HG03066 (cell line): ENCODE results near the gene CTSC.

Experiments used
- ATAC-seq: cut with Tn5 transposase; IDR thresholded peaks from one replicate; pipeline ENCODE4 v1.9.1; 2021; ENCODE audit warnings: low read depth; ENCODE audit not compliant: unreplicated experiment

Gene CTSC

DNA sequence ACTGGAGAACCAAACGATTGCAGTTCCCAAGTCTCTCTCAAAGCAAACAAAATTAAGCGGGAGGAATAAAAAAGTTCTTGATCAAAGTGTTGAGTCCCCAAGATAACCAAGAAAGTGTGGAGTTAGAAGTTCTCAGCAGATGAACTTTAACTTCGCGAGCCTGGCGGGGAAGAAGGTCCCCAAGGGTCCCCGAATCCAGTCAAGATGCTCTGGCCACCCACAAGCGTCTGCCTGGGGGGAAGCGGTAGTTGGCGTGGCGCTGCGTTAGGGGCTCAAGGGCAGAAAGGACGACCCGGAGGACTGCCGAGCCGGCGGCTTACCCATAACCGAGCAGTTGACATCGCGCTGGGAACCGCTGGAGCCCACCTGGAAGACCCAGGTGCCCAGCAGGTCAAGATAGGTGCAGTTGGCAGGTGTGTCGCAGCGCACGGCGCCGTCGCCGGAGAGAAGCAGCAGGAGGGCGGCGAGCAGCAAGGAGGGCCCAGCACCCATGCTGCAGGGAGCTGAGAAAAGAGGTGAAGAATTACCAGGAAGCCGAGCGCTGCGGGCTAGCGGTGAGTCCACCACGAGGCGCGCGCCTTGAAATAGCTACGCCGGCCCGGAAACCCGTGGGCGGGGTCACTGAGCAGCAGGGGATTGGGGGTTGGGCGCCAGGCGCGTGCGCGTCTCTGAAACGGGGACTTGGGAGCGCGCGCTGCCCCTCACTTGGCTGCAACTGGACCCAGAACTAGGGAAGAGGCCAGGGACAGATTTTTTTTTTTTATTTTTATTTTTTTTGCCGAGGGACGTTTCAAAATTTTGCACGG is at the start of gene CTSC:
Gene CTSC (minus strand): TSS at position 556 of the 806 bp plus-strand sequence. CDS start 64 bp downstream, at position 492.
- peak; percentile 93 for ATAC-seq

DNA sequence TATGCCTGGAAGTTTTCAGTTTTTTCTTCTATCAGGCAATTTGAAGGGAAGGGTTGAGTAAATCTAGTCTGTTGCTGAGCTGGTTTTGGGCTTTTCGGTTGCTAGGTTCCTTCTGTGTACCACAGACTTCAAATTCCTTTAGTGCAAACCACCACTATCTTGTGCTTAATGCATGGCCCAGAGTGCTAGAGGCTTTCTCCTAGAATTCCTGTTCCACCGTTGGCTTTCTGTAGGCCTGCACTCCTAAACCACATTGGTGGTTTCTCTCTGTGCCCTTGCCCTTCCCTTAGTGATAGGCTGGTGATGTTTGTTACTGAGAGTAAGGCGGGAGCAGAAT is 47.1 kb upstream of the CTSC start:
- no peak for ATAC-seq

DNA sequence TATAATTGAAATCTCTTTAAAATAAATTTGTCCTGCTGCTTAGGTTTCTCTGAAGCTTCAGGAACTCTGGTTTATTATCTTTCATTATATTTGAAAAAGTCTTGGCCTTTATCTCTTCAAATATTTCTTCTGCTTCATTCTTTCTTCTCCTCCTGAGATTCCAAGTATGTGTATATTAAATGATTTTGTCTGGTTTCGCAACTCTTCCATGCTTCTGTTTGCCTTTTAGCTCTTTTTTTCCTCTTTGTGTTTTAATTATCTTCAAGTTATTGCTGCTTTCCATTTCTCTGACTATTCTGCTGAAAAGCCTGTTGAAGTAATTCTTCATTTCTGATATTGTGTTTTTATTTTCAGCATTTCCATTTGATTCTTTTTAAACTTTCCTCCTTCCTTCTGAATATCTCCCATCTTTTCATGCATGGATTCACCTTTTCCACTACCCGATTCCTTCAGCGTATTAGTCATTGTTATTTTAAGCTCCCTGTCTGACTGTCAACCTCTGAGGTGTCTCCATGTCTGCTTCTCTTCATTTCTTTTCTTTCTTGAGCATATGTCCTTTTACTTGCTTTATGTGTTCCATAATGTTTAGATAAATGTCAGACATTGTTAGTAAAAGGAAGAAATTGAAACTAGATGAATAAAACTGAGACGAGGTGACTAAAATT is 46.6 kb upstream of the CTSC start:
- no peak for ATAC-seq

DNA sequence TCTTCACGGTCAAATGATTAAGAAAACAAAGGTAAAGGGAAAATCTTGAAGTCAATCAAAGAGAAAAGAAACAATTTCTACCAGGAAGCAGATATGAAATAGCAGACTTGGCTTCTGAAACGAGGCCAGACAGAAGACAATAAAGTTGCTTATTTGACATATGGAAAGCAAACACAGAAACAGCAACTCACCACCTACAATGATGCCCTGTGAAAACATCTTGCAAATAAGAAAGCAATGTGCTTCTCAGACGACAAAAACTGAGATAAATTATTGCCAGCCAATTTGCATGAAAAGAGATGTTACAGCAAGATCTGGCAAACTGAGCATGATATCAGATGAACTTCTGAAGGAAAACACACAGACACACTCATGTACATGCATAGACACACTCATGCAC is 45.9 kb upstream of the CTSC start:
- ATAC-seq = no peak

DNA sequence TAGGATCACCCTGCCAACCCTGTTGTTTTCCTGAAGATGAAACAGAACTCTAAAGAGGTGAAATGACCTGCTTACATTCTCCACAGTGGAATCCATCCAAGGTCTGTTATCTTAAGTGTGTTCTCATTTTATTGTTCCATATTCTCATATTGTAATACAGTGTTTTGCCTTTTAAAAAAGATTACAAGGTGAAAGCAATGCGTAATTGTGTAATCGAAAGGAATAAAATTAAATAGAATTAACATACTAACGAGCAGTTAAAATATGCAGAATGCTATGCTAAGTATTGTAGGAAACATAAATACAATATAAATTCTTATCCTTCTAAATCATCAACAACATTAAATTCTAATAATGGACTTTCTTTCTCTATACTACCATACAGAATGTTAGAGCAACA is 41.6 kb upstream of the CTSC start:
- ATAC-seq = no peak

DNA sequence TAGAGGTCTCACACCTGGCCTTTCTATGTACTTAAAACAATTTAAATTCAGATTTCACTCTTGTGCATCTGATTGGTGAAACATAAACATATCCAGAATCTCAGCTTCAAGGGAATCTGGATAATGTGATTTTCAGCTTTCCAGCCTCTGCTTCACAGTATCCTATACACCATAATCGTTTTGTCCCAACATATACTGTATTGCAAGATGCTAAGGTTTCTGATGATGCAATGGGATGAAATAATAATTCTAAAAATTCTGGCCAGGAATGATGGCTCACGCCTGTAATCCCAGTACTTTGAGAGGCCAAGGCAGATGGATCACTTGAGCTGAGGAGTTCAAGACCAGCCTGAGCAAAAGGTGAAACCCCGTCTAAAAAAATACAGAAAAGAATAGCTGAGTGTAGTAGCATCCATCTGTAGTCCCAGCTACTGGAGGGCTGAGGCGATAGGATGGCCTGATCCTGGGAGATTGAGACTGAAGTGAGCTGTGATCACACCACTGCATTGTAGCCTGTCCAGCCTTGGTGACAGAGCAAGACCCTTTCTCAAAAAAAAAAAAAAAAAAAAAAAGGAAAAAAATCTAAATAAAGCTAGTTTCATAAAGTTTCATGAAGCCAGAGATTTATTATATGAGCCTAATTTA is 41.0 kb upstream of the CTSC start:
- ATAC-seq = no peak

DNA sequence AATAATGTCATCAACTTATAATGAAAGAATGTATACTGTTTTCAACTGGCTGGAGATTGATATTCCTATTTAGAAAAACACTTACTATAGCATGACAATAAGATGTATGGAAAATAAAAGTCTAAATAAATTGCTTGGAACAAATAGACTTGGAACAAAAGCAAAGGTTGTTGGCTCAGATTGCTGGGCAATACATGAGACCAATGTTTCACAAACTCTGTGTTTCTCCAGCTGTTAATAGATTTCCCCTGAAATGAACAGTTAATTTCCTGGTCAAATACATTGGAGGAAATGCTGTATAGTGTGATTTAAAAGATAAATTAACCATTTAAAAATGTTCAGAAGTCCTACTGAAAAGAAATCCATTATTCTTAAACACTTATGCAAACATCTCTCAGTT is 40.1 kb upstream of the CTSC start:
- no peak for ATAC-seq

DNA sequence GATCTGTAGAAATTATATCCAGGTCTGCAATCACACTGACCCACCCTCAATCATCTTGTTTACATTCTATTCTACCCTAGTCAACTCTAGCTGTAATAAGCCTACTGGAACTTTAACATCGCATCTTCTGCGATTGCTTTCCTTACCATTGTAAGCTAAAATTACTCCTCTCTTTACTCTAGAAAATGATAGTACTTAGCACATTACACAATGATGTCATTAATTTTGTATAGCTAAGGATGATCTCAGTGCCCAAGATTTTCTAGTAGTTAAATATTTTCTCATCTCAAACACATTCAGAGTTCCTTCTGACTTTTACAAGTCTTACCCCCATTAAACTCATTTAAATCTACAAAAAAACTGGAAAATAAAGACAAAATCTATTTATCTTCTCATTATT is 39.6 kb upstream of the CTSC start:
- ATAC-seq = no peak

DNA sequence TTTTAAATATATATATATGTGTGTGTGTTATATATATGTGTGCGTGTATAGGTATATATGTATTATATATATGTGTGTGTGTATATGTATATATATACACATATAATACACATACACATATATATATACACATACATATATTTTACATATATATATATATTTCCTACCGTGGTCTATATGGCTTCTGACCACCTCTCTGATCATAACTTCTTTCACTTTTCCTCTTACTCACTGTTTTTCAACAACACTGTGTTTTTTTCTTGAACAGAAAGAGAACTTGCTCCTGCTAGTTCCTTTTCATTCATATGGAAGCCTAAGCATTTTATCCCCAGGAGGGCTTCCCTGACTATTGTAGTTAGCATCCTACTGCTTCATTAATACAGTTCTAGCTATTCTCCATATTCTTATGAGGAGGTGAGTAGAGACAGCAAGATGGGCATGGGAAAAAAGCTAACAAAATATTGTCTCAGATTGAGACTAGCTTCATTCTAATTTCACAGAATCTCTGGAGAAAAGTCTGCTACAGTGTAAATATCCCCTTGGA is 38.5 kb upstream of the CTSC start:
- ATAC-seq = no peak

DNA sequence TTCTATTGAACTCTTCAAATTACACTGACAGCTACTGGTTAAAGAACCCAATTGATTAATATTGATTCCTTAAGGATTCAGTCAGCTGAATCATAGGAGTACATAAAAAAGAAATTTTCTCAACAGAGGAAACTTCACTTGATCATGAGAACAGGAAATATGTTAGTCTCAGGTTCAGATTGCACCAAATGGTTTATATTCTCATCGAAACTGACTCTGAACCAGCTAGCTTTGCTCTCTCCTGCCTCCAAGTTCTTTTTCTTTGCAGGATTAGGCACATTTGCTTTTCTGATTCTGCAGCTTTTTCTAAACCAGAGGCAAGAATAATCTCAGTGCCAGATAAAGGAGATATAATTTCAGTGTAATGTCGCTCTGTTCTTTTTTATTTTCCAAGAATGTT is 33.2 kb upstream of the CTSC start:
- ATAC-seq = no peak

DNA sequence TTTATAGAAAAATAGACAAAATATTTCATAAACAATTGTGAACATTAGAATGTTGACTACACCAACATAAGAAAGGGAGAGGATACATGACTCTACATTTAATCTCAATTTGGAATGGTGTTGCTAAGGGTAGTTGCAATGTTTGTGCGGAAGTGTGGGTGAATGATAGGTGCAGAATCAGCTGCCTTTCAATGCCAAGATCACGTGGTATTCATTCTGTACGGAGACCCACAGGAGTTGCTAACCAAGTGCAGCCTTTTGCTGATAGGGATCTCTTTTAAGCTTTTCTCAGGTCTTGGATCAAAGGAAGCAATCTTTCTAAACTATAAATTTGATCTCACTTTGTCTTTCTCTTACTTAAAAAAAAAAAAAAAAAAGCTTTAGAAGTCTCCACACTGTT is 29.8 kb upstream of the CTSC start:
- no peak for ATAC-seq

DNA sequence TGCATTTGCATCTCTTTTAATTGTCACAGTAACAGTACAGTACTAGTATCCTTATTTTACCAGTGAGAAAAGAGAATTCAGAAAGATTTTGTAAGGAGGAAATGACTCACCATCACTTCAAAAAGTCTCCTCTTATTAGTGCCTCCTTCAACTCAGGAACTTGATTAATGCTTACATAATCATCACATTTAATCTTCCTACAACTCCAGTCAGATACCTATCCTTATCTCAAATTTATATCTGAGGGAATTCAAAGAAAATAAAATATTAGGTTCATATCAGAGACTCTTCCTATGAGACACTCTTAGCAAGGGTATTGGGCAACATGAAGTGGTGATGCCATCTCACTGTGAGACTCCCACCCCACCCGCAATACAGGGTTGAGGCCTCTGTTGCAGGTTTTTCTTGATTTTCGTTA is 26.1 kb upstream of the CTSC start:
- no peak for ATAC-seq

DNA sequence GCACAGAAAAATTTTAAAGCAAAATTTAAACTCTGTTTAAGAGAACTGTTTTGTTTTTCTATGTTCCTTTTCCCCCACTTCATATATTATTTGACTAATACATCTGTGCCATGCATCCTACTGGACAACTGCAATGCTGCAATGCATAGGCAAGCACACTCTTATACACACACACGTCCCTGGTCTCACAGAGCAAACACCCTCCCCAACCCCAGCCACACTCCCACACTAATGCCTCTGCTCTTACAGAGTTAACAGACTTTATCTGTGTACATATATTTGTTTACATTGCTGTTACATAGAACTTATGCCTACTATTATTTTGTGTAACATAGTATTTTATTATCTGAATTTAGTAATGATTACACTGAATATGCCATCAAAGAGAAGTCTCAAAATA is 25.5 kb upstream of the CTSC start:
- ATAC-seq = no peak

DNA sequence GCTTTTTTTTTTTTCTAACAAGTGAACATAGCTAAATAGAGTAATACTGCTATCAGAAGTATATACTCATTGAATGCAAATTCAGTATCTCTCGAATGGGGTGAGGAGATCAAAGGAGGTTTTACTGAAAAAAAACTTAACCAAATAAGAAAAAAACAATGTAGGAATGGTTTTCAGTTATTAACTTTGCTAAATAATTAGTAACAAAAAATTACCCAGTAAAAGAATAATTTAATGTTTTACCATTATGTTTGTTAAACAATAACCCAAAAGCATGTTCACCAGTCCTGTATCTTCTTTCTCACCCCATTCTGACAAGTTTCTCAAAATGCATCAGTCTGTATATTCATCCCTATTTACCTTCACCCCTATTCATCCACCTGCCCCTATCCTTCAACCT is 22.6 kb upstream of the CTSC start:
- ATAC-seq = no peak

DNA sequence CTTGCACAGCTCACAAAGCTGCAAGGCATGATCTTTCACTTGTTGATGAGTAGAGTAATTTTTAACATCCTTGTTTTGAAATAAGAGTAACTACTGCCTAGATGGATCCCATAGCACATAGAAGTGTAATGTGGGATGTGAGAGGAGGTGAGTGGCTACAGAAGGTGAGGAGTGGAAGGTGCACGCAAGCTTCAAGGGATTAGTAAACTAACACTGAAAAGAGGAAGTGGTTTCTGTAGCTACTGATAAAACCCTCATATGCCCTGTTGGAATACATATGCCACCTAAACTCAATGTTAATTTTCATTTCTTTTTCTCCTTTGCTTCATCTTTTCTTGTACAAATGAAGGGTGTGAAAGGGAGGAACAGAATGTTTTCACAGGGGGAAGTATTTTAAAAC is 22.0 kb upstream of the CTSC start:
- ATAC-seq = peak; percentile 51

DNA sequence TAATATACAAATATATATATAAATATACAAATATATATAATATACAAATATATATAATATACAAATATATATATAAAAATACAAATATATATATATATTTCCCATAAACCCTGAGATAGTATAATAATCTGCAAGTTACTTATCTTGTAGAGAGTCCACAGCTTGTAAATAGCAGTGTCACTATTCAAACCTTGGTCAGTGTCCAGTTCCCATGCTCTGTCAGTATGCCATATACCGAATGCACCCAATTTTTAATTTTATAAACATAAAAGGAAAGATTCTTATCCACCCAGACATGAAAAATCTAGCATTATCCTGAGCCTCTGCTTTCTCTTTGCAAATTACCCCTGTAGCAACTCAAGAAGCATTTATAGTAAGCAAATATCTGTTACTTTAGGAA is 21.6 kb upstream of the CTSC start:
- no peak for ATAC-seq

DNA sequence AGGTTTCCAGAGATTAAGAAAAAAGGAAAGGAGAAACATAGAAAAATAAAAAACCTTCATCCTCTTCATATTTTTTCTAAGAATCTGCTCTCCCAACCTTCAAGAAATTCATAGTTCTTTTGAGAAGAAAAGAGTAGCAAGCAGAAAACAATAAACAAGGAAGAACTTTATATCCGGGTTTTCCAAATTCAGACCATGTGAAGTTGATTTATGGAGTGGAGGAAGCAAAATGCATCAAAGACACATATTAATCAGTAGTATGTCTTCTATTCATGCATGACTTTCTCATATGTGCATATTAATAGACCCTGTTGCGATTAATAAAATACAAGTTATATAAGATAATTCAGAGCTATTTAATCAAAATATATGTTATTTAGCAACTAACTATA is 20.5 kb upstream of the CTSC start:
- ATAC-seq = no peak

DNA sequence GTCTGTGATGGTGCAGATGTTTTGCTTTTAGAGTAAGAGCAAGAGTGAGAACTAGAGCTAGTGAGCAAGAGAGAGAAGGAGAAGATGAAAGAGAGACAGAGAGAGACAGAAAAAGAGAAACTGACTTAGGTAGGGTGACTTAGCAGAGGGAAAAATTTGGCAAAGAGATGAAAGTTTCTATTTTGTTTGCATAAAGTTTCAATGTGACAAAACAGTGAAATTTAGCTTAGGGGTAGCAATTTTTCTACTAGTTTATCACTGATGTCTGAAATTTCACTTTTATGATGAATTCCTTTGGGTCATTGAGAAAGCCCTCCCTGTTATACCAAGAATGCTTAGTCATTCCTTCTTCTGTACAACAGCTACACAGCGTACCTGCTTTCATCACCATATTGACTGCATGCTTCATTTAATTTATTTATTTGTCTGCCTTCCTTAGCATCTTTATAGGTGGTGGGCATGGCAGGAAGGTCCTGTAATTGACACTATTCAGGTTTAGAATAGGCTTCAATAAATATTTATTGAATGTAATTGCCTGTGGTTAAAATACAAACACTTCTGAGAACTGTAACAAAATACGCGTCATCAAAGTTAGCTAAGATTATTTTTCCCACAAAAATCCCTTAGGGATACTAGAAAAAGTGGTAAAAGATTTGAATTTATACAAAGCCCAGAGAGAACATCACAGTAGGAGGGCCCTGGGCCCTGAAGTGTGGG is 19.9 kb upstream of the CTSC start:
- ATAC-seq = peak; percentile 47

DNA sequence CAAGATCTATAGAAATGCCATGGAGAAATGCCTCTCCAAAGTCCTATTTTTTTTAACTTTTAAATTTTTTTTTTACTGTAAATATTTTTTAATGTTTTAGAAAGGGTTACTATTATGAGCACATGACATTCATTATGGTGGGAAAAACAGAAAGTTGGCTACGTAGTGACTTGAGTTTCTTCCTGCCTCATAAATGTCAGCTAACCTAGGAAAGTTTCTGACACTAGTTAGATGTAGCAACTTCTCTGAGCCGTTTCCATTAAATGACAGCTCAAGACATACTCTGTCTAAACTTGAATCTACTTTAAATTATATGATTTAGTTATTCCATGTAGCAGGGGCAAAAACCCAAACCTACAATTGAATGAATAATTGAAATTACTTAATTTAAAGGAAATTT is 18.4 kb upstream of the CTSC start:
- ATAC-seq = no peak

DNA sequence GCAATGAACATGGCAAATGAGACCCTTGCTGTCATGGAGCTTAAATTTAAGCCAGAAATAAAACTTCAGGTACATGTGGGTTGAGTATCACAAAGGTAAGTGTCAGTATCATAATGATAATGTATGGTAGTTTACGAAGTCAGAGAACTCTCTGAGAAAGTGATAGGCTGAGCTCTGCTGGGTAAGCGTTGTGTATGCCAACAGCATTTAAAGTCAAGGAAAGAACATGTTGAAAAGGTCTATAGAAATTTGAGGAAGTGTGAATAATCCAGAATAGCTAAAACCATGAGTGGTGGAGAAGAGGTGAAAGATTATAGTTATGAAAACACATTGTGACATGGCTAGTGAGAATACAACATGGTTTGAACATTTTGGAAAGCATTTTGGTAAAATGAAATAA is 17.4 kb upstream of the CTSC start:
- no peak for ATAC-seq
